NCI-H345 treated with DMSO at 0.1 percent for 48 hours (cell line): ENCODE results near the gene NBEAL2.

Experiments
- DNase-seq: peaks from one replicate; lab custom pipeline; 2025; ENCODE audit not compliant: unreplicated experiment; lab: John Stamatoyannopoulos, UW

Gene NBEAL2

GRCh38 chr3:46944191-46944590 is 35.3 kb upstream of the NBEAL2 start:
- DNase-seq = no peak

- no peak for DNase-seq
Observed at GRCh38 chr3:46946416-46946815, 33.0 kb upstream of the NBEAL2 start.

GRCh38 chr3:46946856-46947545 is 32.5 kb upstream of the NBEAL2 start:
- no peak for DNase-seq

GRCh38 chr3:46947546-46947901 is 31.9 kb upstream of the NBEAL2 start:
- no peak for DNase-seq

GRCh38 chr3:46947981-46948791 is 31.3 kb upstream of the NBEAL2 start:
- no peak for DNase-seq

- no peak for DNase-seq
Observed at GRCh38 chr3:46948830-46949671, 30.4 kb upstream of the NBEAL2 start.

GRCh38 chr3:46950177-46950576 is 29.3 kb upstream of the NBEAL2 start:
- DNase-seq = no peak

- no peak for DNase-seq
Observed at GRCh38 chr3:46950650-46951241, 28.7 kb upstream of the NBEAL2 start.

- no peak for DNase-seq
Observed at GRCh38 chr3:46952813-46953212, 26.7 kb upstream of the NBEAL2 start.

GRCh38 chr3:46953234-46954010 is 26.0 kb upstream of the NBEAL2 start:
- DNase-seq = no peak

GRCh38 chr3:46954178-46954577 is 25.3 kb upstream of the NBEAL2 start:
- peak; percentile 35 for DNase-seq

GRCh38 chr3:46955157-46955556 is 24.3 kb upstream of the NBEAL2 start:
- no peak for DNase-seq

- DNase-seq = no peak
Observed at GRCh38 chr3:46955801-46956259, 23.6 kb upstream of the NBEAL2 start.

GRCh38 chr3:46957092-46957820 is 22.2 kb upstream of the NBEAL2 start:
- DNase-seq = no peak

GRCh38 chr3:46958467-46959160 is 20.9 kb upstream of the NBEAL2 start:
- no peak for DNase-seq

- no peak for DNase-seq
Observed at GRCh38 chr3:46959161-46959511, 20.3 kb upstream of the NBEAL2 start.

GRCh38 chr3:46960081-46960701 is 19.3 kb upstream of the NBEAL2 start:
- DNase-seq = no peak

GRCh38 chr3:46960835-46961234 is 18.6 kb upstream of the NBEAL2 start:
- no peak for DNase-seq

GRCh38 chr3:46962427-46962826 is 17.0 kb upstream of the NBEAL2 start:
- no peak for DNase-seq
